K562 (cell line): ENCODE results near the gene HADHB.

ENCODE experiments used
- BRCA1 ChIP-seq, 2 experiments: fragments of 450-650 bp in 1 of 2; sonication (generic) in 1 of 2; formaldehyde crosslinking in 1 of 2; IDR thresholded peaks; 2 replicates each; pipeline versions ENCODE4 v1.5.0 to v1.6.1; 2017 to 2020; ENCODE audit warnings: mild to moderate bottlenecking in 1 of 2, missing genetic modification reagents in 1 of 2
- ELF1 ChIP-seq: fragments of 200-800 bp; sonication (Bioruptor generic); IDR thresholded peaks from 2 replicates; pipeline ENCODE4 v1.6.1; 2016; ENCODE audit warnings: missing genetic modification characterization, missing compliant biosample characterization
- EP300 ChIP-seq: IDR thresholded peaks from 2 replicates; pipeline ENCODE4 v1.6.1; 2012; ENCODE audit warnings: low read length, improper control_type of control experiment
- ESRRA ChIP-seq: fragments of 450-650 bp; IDR thresholded peaks from 2 replicates; pipeline ENCODE4 v1.6.1; 2014; ENCODE audit warnings: low read depth, mild to moderate bottlenecking, moderate library complexity, borderline replicate concordance
- EZH2 ChIP-seq: IDR thresholded peaks from 2 replicates; pipeline ENCODE4 v1.6.1; 2012; ENCODE audit warnings: low read depth, mild to moderate bottlenecking, inconsistent platforms, low read length, borderline replicate concordance
- KDM1A ChIP-seq, 2 experiments: fragments of 450-650 bp; IDR thresholded peaks; 2 replicates each; pipeline ENCODE4 v1.6.1; 2016; ENCODE audit warnings: mild to moderate bottlenecking in 2 of 2
- POLR2A ChIP-seq: fragments of 450-650 bp; conservative IDR thresholded peaks from 2 replicates; pipeline ENCODE4 v1.6.1; 2016
- RCOR1 ChIP-seq, 2 experiments: IDR thresholded peaks; 2 replicates each; pipeline ENCODE4 v1.6.1; 2012; ENCODE audit warnings: low read depth in 2 of 2, low read length in 2 of 2, borderline replicate concordance in 1 of 2, improper control_type of control experiment in 1 of 2
- SIX5 ChIP-seq, 2 experiments: IDR thresholded peaks; 2 replicates each; pipeline ENCODE4 v1.6.1; 2011; ENCODE audit warnings: low read length in 2 of 2, borderline replicate concordance in 1 of 2, low read depth in 1 of 2, mild to moderate bottlenecking in 1 of 2, moderate library complexity in 1 of 2; ENCODE audit not compliant: insufficient read depth in 1 of 2
- ZNF41 ChIP-seq: fragments of 250-450 bp; sonication (Bioruptor Pico); conservative IDR thresholded peaks from 2 replicates; pipeline ENCODE4 v1.4.0; 2020; ENCODE audit warnings: mild to moderate bottlenecking
- TF ChIP-seq, protein P1 (sequence below), 2 experiments: IDR thresholded peaks in 1 of 2; conservative IDR thresholded peaks in 1 of 2; 2 replicates each; pipeline ENCODE4 v1.6.1; 2016; ENCODE audit warnings: low read depth in 2 of 2, mild to moderate bottlenecking in 1 of 2, missing compliant biosample characterization in 1 of 2, missing genetic modification characterization in 1 of 2, moderate library complexity in 1 of 2
- TF ChIP-seq, protein P2 (sequence below), 3 experiments: IDR thresholded peaks in 2 of 3; conservative IDR thresholded peaks in 1 of 3; 2 replicates each; pipeline ENCODE4 v1.5.1; 2011 to 2012; ENCODE audit warnings: low read length in 3 of 3, mild to moderate bottlenecking in 3 of 3, control low read depth in 2 of 3, improper control_type of control experiment in 1 of 3, inconsistent platforms in 1 of 3, low read depth in 1 of 3, mixed read lengths in 1 of 3, moderate library complexity in 1 of 3; ENCODE audit not compliant: insufficient read depth in 2 of 3
- TF ChIP-seq, protein P3 (sequence below): fragments of 250-450 bp; sonication (Bioruptor Pico); IDR thresholded peaks from 2 replicates; pipeline ENCODE4 v1.4.0; 2020; ENCODE audit warnings: mild to moderate bottlenecking, moderate library complexity
- TF ChIP-seq, protein P4 (sequence below): fragments of 250-450 bp; sonication (Bioruptor Pico); IDR thresholded peaks from 2 replicates; pipeline ENCODE4 v1.5.1; 2021; ENCODE audit warnings: mild to moderate bottlenecking

DNA sequence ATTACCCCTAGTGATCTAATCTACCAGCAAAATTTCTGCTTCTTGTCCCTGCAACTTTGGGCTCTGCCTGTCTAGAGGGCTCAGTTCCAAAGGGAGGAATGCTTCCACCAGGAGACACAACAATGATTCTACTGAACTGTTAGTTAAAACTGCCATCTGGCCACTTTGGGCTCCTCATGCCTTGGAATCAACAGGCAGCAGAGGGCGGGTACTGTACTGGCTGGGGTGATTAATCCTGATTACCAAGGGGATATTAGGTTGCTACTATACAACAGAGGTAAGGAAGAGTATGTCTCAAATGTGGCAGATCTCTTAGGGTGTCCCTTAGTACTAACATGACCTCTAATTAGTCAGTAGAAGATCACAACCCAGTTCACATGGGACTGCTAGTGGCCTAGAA is 21.7 kb upstream of the HADHB start:
- TF ChIP-seq KDM1A (IDR thresholded peaks at IDR 0.05) (no peak), POLR2A (no peak), EZH2 (no peak), BRCA1 (IDR thresholded peaks at IDR 0.05) (no peak), BRCA1 (CRISPR knock-in tag; IDR thresholded peaks at IDR 0.05) (no peak), RCOR1 (IDR thresholded peaks at IDR 0.05; ENCODE audit: borderline replicate concordance in 1 of 2, low read depth in 2 of 2, low read length in 2 of 2) (no peak), EP300 (no peak), ZNF41 (CRISPR knock-in tag) (no peak), ESRRA (no peak), ELF1 (tag) (no peak), SIX5 (IDR thresholded peaks at IDR 0.05; ENCODE audit: borderline replicate concordance in 1 of 2, insufficient read depth in 1 of 2, low read depth in 1 of 2, low read length in 2 of 2) (no peak)
- TF ChIP-seq, protein P1, sequence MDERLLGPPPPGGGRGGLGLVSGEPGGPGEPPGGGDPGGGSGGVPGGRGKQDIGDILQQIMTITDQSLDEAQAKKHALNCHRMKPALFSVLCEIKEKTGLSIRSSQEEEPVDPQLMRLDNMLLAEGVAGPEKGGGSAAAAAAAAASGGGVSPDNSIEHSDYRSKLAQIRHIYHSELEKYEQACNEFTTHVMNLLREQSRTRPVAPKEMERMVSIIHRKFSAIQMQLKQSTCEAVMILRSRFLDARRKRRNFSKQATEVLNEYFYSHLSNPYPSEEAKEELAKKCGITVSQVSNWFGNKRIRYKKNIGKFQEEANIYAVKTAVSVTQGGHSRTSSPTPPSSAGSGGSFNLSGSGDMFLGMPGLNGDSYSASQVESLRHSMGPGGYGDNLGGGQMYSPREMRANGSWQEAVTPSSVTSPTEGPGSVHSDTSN (CRISPR knock-in tag; IDR thresholded peaks at IDR 0.05; ENCODE audit: low read depth), result no peak
- TF ChIP-seq, protein P1 (tag; conservative IDR thresholded peaks at IDR 0.05; ENCODE audit: low read depth), result no peak
- TF ChIP-seq, protein P2, sequence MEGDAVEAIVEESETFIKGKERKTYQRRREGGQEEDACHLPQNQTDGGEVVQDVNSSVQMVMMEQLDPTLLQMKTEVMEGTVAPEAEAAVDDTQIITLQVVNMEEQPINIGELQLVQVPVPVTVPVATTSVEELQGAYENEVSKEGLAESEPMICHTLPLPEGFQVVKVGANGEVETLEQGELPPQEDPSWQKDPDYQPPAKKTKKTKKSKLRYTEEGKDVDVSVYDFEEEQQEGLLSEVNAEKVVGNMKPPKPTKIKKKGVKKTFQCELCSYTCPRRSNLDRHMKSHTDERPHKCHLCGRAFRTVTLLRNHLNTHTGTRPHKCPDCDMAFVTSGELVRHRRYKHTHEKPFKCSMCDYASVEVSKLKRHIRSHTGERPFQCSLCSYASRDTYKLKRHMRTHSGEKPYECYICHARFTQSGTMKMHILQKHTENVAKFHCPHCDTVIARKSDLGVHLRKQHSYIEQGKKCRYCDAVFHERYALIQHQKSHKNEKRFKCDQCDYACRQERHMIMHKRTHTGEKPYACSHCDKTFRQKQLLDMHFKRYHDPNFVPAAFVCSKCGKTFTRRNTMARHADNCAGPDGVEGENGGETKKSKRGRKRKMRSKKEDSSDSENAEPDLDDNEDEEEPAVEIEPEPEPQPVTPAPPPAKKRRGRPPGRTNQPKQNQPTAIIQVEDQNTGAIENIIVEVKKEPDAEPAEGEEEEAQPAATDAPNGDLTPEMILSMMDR (IDR thresholded peaks at IDR 0.05 in 2 of 3, conservative IDR thresholded peaks at IDR 0.05 in 1 of 3; ENCODE audit: insufficient read depth in 2 of 3, low read depth in 1 of 3, low read length in 3 of 3), result no peak
- TF ChIP-seq, protein P3, sequence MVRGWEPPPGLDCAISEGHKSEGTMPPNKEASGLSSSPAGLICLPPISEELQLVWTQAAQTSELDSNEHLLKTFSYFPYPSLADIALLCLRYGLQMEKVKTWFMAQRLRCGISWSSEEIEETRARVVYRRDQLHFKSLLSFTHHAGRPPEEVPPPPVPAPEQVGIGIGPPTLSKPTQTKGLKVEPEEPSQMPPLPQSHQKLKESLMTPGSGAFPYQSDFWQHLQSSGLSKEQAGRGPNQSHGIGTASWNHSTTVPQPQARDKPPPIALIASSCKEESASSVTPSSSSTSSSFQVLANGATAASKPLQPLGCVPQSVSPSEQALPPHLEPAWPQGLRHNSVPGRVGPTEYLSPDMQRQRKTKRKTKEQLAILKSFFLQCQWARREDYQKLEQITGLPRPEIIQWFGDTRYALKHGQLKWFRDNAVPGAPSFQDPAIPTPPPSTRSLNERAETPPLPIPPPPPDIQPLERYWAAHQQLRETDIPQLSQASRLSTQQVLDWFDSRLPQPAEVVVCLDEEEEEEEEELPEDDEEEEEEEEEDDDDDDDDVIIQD (CRISPR knock-in tag), result no peak
- TF ChIP-seq, protein P4, sequence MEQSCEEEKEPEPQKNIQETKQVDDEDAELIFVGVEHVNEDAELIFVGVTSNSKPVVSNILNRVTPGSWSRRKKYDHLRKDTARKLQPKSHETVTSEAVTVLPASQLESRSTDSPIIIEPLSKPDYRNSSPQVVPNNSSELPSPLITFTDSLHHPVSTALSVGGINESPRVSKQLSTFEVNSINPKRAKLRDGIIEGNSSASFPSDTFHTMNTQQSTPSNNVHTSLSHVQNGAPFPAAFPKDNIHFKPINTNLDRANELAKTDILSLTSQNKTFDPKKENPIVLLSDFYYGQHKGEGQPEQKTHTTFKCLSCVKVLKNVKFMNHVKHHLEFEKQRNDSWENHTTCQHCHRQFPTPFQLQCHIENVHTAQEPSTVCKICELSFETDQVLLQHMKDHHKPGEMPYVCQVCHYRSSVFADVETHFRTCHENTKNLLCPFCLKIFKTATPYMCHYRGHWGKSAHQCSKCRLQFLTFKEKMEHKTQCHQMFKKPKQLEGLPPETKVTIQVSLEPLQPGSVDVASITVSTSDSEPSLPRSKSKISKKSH (CRISPR knock-in tag), result no peak
